NCI-H1417 treated with DMSO at 0.1 percent for 48 hours (cell line): ENCODE measurements around the gene TLX3.

Experiments used
- DNase-seq: peaks from one replicate; lab custom pipeline; 2025; lab: John Stamatoyannopoulos, UW

The TLX3 gene

DNA sequence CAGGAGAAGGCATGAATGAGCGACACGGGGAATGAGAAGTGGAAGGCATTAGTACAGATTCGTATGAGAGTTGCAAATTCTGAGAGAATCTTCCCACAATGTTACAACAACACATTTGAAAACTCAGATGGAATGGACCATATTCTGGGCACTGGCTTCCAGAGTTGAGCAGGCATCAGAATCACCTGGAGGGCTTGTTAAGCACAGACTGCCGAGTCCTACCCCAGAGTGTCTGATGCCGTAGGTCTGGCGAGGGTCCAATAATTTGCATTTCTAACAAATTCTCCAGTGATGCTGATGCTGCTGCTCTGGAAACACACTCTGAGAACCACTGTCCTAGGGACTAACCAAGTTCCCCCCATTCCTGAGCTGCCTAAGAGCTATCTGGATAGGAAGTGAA, 2.9 kb upstream of the TLX3 start:
- DNase-seq, result no peak

- no peak for DNase-seq
These were observed 2.1 kb upstream of the TLX3 start for GRCh38 chr5:171306781-171307591.

GRCh38 chr5:171307789-171308452, 1.1 kb upstream of the TLX3 start:
- DNase-seq, result no peak

DNA sequence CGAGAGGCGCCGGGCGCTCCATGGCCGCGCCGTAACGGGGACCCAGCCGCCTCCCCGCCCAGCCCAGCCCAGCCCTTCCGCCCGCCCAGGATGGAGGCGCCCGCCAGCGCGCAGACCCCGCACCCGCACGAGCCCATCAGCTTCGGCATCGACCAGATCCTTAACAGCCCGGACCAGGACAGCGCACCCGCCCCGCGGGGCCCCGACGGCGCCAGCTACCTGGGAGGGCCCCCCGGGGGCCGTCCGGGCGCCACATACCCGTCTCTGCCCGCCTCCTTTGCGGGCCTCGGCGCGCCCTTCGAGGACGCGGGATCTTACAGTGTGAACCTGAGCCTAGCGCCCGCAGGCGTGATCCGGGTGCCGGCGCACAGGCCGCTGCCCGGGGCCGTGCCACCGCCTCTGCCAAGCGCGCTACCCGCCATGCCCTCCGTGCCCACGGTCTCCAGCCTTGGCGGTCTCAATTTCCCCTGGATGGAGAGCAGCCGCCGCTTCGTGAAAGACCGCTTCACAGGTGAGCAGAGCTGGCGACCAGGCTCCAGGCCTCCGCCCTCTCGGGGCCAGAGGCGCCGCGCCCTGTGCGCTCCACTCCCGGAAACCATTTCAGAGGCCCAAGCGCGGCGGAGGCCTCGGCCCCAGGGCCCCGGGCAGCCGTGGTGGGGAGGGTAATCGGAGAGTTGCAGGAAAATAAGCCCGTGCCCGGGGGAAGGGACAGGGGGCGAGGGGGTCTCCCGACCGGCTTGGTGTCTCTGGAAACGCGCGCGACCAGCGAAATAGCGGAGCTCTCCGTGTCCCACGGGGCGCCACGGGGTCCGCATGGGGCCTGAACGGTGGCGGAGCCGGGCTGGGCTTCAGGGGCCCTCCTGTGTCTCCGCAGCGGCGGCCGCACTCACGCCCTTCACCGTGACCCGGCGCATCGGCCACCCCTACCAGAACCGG, 496 bp downstream of the TLX3 start:
- DNase-seq, result no peak

- no peak for DNase-seq
These were observed 1.3 kb downstream of the TLX3 start for GRCh38 chr5:171310212-171310818.

DNA sequence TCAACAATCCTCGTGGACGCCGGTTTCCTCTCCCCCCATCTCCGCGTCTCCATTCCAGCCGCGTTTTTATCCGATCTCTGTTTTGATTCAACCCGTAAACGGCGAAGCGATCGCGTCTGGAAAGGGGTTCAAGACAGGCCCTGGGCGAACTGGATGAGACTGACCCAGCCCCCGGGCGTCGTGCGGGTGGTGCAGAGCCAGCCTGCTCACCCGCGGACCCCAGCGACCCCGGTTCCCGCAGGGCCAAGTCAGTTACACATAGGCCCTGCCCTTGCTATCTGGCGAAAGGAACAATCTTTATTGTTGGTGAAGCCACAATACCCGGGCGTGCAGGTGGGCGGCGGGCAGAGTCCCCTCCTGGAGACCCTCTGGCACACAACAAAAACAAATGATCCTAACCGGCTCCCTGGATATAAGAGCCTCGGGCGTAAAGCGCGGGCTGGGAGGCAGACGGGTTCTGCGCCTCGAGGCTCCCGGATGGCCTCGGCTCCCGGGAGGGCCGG, 1.8 kb downstream of the TLX3 start:
- DNase-seq, result no peak

- DNase-seq, result no peak
These were observed 2.5 kb downstream of the TLX3 start for GRCh38 chr5:171311322-171312077.

- DNase-seq, result no peak
These were observed 3.3 kb downstream of the TLX3 start for GRCh38 chr5:171312129-171312974.

GRCh38 chr5:171313481-171314206, 4.6 kb downstream of the TLX3 start:
- DNase-seq, result no peak

- DNase-seq, result no peak
These were observed 5.8 kb downstream of the TLX3 start for GRCh38 chr5:171314728-171315385.

- DNase-seq, result no peak
These were observed 6.4 kb downstream of the TLX3 start for GRCh38 chr5:171315386-171315891.

DNA sequence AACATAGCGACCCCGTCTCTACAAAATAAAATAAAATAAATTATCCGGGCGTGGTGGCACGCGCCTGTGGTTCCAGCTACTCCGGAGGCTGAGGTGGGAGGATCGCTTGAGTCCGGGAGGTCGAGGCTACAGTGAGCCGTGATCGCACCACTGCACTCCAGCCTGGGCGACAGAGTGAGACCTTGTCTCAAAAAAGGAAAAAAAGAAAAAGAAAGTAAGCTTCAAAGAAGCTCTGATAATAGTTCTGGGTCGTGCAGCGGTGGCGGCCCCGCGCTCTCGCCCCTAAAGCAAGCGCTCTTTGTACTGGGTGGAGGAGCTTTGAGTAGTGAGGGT, 6.8 kb downstream of the TLX3 start:
- no peak for DNase-seq

DNA sequence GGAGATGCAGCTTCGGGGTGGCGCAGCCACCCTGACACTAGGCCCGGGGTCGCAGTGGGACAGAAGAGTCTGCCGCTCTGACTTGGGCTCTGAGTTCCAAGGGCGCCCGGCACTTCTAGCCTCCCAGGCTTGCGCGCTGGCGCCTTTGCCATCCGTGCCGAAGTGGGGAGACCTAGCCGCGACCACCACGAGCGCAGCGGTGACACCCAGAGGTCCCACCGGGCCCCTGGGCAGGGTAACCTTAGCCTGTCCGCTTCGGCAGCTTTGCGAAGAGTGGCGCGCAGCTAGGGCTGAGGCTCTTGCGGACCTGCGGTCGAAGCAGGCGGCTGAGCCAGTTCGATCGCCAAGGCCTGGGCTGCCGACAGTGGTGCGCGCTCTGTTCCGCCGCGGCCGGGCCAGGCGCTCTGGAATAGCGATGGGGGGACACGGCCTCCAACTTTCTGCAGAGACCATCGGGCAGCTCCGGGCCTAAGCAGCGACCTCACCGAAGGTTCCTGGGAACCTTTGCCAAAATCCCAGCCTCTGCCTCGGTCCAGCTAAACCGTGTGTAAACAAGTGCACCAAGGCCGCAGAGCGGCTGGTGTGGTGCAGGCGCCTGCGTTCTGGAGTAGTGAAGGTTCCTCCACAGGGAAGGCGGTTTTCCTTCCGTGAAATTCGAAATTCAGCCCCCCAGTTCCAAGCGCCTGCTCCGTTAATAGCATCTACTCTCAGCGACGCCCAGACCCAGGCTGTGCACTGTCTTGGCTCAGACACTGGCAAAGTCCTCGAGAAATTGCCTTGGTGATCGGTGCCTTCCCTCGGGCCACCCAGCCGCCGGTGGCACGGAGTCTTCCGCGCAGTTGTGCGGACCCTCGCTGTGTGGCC, 7.4 kb downstream of the TLX3 start:
- DNase-seq, result no peak

DNA sequence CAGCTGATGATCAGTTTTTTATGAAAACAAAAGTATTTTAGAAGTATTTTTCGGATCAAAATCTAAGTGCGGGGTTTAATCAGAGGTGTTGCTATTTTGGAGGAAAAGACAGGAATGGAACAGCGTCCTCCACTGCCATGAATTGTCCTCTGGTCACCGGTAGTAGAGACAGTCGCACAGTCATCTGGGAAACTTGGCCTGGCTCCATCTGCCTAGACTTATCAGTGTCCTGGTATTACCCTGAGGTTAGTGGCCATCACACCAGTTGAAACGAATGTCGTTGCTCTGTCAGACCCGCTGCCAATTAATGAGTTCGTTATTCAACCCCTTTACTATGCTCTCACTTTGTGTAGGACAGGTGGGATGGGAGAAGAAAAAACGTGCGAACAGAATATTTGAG, 8.2 kb downstream of the TLX3 start:
- no peak for DNase-seq

DNA sequence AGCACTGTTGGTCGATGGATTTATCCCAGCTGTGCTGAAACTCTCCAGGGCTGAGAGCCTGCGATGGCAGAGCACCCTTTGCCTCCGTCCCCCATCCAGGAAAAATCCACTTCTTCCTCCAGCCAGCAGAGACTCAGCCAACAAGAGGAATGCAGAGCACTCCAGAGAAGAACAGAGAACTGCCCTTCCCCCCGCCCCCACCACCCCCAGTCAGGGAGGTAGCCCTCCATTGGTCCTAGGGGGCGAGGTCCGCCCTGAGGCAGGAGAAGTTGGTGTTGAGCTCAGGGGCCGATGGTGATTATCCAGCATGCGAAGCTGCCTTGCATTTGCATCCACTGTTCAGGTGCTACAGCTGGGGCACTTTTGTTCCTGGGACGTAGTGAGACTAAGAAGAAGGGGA, 9.0 kb downstream of the TLX3 start:
- DNase-seq, result no peak

DNA sequence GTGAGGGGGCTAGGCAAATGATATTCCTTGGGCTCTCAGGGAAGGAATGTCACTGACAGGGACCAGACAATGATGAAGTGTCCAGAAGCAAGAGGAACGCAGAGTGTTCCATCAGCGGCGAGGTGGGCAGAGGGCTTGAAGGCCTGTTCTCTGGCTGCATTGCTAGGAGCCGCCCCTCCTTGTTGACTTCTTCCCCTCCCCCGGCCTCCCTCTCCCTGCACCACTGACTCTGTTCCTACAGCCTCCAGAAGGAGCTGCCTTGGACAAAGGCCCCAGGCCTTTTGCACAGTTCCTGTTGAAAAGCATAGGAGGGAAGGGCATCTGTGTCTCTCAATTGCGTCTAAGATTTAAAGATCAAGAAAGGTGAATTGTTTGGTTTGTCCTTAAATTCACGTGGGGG, 12.4 kb downstream of the TLX3 start:
- no peak for DNase-seq

DNA sequence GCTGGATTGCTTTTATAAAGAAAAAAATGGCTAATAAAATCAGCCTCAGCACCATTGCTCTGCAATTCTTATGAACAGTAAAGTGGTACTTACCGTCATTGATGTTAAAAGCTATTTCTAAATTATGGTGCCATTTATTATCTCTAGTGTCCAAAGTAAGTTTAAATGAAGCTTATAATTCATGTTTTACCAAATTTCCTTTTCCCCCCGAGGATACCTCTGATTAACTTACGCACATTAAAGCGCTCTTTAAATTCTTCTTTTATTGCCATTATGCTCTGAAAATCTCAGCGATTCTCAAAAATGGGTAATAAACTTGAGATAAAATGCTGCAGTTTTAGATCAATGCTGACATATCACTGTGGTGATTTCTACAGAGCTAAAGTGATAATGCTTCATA, 13.5 kb downstream of the TLX3 start:
- DNase-seq, result no peak

DNA sequence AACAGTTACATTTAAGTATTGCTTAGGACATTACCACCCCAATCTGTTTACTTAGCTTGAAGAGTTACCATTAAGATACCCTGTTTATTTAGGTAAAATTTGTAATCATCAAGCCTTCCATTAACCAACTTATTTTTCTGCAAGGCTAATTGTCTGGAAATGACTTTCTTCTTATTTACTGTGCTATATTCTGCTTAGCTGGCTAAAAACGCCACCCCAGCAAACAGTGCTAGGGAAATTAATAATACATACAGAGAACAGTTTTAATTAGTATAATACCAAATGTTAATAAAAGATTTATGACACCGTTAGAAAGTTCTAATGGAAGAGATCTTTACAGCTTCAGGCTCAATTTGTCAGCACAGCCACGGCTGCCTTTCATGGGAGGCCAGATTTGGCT, 14.0 kb downstream of the TLX3 start:
- DNase-seq, result no peak
